Lower leg skin (tissue), 3 donors: ENCODE data around the gene FLT1.

Experiments used
- CTCF ChIP-seq, 3 donors: fragments of 450-650 bp; IDR thresholded peaks; one replicate each; pipeline ENCODE4 v1.5.1; 2016; ENCODE audit warnings: antibody characterized with exemption in 3 of 3, mild to moderate bottlenecking in 3 of 3, moderate library complexity in 2 of 3
- POLR2A ChIP-seq, 2 donors: fragments of 450-650 bp; IDR thresholded peaks; one replicate each; pipeline ENCODE4 v1.6.1; 2016 to 2017; ENCODE audit warnings: antibody characterized with exemption in 2 of 2, mild to moderate bottlenecking in 1 of 2, moderate library complexity in 1 of 2

- TF ChIP-seq CTCF (IDR thresholded peaks at IDR 0.05) (no peak), POLR2A (IDR thresholded peaks at IDR 0.05) (no peak)
Measured at GRCh38 chr13:28358708-28359107, 136.2 kb downstream of the FLT1 start.
